Epithelial cell of prostate (primary cell): ENCODE measurements around the gene LRRC15.

Experiments
- DNase-seq: peaks from one replicate; pipeline ENCODE4 v3.0.0-alpha.2; 2011; ENCODE audit warnings: low read depth, low spot score
- H3K27ac ChIP-seq: fragments of 450-650 bp; 2 replicates; pipeline ENCODE4 v1.5.1; 2017; ENCODE audit warnings: mild to moderate bottlenecking

The LRRC15 gene

DNA sequence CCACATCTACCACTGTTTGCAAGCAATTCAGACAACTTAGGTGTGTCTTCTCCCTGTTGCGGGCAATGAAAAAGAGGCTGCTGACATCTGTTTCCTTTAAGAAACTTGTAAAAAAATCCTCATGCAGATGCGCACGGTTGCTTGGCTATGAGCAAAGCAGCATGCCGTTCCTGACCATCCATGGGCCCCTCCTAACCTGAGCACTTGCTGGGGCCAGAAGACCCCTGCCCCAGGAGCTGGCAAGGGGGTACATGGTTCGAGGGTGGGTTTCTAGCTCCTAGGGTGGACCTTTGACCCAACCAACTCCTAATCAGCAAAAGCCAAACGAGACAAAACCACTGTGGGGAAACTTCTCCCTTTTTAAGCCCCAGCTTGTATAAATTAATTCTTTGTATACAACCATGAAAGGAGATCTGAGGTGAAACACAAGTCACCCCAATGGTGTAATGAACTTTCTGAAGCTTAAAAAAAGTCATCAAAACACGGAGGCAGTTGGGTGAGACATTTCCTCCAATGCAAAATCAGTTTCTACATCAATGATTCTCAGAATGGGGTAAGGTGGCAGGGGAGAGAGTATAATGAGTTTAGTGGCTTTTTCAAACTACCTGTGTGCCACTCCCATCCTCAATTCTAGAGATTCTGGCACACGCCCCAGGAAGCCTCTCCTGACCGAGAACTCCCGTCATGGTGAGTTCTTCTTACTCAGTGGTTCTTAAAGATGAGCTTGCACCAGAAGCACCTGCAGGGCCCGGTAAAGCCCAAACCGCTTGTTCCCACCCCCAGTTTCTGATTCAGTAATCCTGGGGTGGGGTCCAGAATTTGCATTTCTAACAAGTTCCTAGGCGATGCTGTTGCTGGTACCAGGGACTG, 62.5 kb downstream of the LRRC15 start:
- DNase-seq, result no peak
- H3K27ac ChIP-seq, result no peak overlapping the region

DNA sequence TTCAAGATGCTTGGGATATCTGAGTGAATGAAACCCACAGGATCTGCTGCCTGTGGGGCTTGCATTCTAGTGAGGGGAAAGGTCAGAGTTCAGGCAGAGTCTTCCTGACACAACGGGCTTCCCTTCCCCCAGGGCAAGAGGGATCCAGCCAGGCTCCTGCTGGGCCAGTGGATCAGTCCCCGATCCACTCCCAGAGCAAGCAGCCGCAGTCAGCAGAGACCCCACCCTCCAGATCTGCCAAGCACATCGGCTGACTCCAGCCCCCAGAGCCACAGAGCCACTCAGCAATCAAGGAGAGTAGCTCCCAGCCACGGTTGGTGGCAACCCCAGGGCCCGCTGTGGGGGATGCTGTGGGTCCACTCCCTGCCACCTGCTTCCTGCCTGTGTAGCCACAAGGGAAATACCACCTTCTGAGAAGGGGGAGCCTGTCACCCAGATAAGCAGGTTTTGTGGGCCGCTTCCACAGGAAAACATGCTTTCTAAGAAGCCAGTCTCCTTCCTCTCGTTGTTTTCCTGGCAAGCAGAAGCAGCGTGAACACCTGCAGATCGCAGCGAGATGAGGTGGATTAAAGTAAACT, 63.3 kb downstream of the LRRC15 start:
- H3K27ac ChIP-seq, result no peak overlapping the region
- DNase-seq, result no peak

DNA sequence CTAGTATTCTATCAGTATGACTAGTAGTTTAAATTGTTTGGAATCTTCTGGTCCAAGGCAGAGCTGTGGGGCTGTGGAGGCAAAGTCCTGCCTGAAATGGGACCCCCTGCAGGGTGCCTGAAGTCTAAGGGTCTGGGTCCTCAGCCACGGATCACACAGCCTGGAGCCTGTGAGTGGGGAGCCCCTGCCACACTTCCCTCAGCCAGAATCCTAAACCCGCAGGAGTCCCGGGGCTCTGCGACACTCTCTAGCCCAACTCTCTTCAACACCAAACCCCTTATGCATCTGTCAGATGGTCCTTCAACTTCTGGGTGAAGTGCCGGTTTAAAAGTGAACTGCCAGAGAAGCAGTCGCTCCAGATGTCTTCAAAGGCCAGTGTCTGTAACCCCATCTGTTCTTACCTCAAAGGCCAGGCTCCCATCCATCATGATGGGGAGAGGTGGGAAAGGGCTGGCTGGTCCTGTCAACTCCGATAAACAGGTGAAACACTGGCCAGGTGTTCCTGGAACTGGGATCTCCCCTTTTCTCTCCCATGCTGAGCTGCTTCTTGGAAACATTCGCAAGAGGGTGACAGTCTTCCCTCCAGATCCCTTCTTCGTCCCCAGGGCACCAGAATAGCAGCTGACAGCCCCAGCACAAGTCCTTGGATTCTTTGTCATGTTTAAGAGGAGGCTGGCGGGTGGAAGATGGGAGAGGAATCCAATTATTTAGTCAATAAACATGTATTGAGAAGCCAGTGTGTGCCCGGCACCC, 64.0 kb downstream of the LRRC15 start:
- DNase-seq, result no peak

More for the DNA sequence above, 64.0 kb downstream of the LRRC15 start:
- H3K27ac ChIP-seq, result no peak overlapping the region
